Measurements from ENCODE around the gene DCLK3.

GRCh38 chr3:36738702-36739101, 25.7 kb downstream of the DCLK3 start:
- no peak for TF ChIP-seq CTCF (IDR thresholded peaks at IDR 0.05)
- no peak for TF ChIP-seq EP300 (IDR thresholded peaks at IDR 0.05)
- TF ChIP-seq POLR2AphosphoS5 (IDR thresholded peaks at IDR 0.05), result no peak
- no peak for TF ChIP-seq POLR2A (IDR thresholded peaks at IDR 0.05)
